HepG2 (cell line): ENCODE measurements around the gene PACS2. TPM values are rescaled to one million over a fixed set of nuclear protein-coding genes. Genes with fewer than 3 reads are reported as not detected.
A peak's percentile ranks its signal among the peaks of the same experiment; 100 is the strongest.

Experiments used
- ATAC-seq: fragments of 200-7000 bp; cut with Tn5 transposase; 3 replicates; pipeline ENCODE4 v1.9.1; 2020; ENCODE audit warnings: mild to moderate bottlenecking, moderate library complexity
- BruUV-seq: library from RNA; stranded (reverse); fragments of 400-500 nt; replicated peaks from 2 replicates; lab custom pipeline; 2021; lab: Mats Ljungman, UMichigan
- CTCF ChIA-PET: fragments of 300-600 bp; formaldehyde crosslinking; extraction: SDS; loops from one replicate; lab custom pipeline; 2021; ENCODE audit warnings: low total read pairs, inconsistent platforms, low intra/inter-chr PET ratio; lab: Yijun Ruan, JAX
- POLR2A ChIA-PET: fragments of 350-600 bp; sonication (Branson Sonifier 250); formaldehyde crosslinking; loops from one replicate; lab custom pipeline; 2020; ENCODE audit warnings: antibody characterized with exemption, inconsistent platforms; lab: Yijun Ruan, JAX
- DNase-seq: peaks from one replicate; pipeline ENCODE4 v3.0.0-alpha.2; 2015; ENCODE audit warnings: low spot score
- FAIRE-seq: peaks from 3 replicates; lab custom pipeline; 2011; peaks lifted over from hg19 to GRCh38; lab: Jason Lieb, UNC
- H2AFZ ChIP-seq: one replicate; pipeline ENCODE4 v1.6.1; 2011; ENCODE audit warnings: low read length, inconsistent platforms
- H3K27ac ChIP-seq: fragments of 300-600 bp; 3 replicates; pipeline ENCODE4 v1.8.0; 2011; ENCODE audit warnings: mixed run types, mild to moderate bottlenecking, mixed read lengths, low read length, inconsistent platforms; ENCODE audit not compliant: insufficient read depth; ENCODE audit errors: extremely low read length
- H3K27me3 ChIP-seq, 2 experiments: fragments of 200-600 bp in 1 of 2; 2 replicates in 1 of 2; 3 replicates in 1 of 2; pipeline versions ENCODE4 v1.6.0 to v1.8.0; 2011; ENCODE audit warnings: low read length in 2 of 2, mild to moderate bottlenecking in 2 of 2, moderate library complexity in 2 of 2, inconsistent platforms in 1 of 2; ENCODE audit not compliant: insufficient read depth in 2 of 2, control insufficient read depth in 1 of 2
- H3K36me3 ChIP-seq, 2 experiments: fragments of 200-600 bp in 1 of 2; replicated peaks in 1 of 2; 2 replicates in 1 of 2; 3 replicates in 1 of 2; pipeline versions ENCODE4 v1.5.1 to v1.8.0; 2011; ENCODE audit warnings: low read length in 2 of 2, inconsistent platforms in 1 of 2; ENCODE audit not compliant: insufficient read depth in 2 of 2, control insufficient read depth in 1 of 2
- H3K4me1 ChIP-seq: 2 replicates; pipeline ENCODE4 v1.5.1; 2012; ENCODE audit warnings: low read length, inconsistent platforms; ENCODE audit not compliant: insufficient read depth
- H3K4me2 ChIP-seq: 2 replicates; pipeline ENCODE4 v1.6.0; 2011; ENCODE audit warnings: low read depth, low read length, inconsistent platforms
- H3K4me3 ChIP-seq, 3 experiments: fragments of 200-600 bp in 1 of 3; sonication (generic), shearing (Covaris generic) in 1 of 3; replicated peaks in 1 of 3; 2 replicates each; pipeline ENCODE4 v1.5.1; 2011 to 2016; ENCODE audit warnings: low read length in 3 of 3, inconsistent platforms in 2 of 3, low read depth in 2 of 3, mild to moderate bottlenecking in 2 of 3, control low read depth in 1 of 3, mixed read lengths in 1 of 3; ENCODE audit not compliant: insufficient read depth in 1 of 3
- H3K79me2 ChIP-seq: one replicate; pipeline ENCODE4 v1.6.1; 2011; ENCODE audit warnings: low read length, inconsistent platforms; ENCODE audit not compliant: insufficient read depth
- H3K9ac ChIP-seq: 2 replicates; pipeline ENCODE4 v1.6.0; 2011; ENCODE audit warnings: mild to moderate bottlenecking, low read depth, low read length, inconsistent platforms; ENCODE audit not compliant: insufficient read depth
- H3K9me3 ChIP-seq: 2 replicates; pipeline ENCODE4 v1.5.1; 2012; ENCODE audit warnings: mild to moderate bottlenecking, low read length
- H4K20me1 ChIP-seq: 2 replicates; pipeline ENCODE4 v1.6.0; 2011; ENCODE audit warnings: inconsistent platforms, mild to moderate bottlenecking, low read length, moderate library complexity; ENCODE audit not compliant: insufficient read depth
- MAFF ChIP-seq: IDR thresholded peaks from 2 replicates; pipeline ENCODE4 v1.6.1; 2011; ENCODE audit warnings: low read depth, low read length, improper control_type of control experiment
- MAFK ChIP-seq, 2 experiments: IDR thresholded peaks in 1 of 2; conservative IDR thresholded peaks in 1 of 2; 2 replicates each; pipeline ENCODE4 v1.6.1; 2011; ENCODE audit warnings: improper control_type of control experiment in 2 of 2, low read length in 2 of 2
- MATR3 ChIP-seq: sonication (generic); formaldehyde crosslinking; IDR thresholded peaks from 2 replicates; pipeline ENCODE4 v1.4.0; 2020; ENCODE audit warnings: missing genetic modification reagents
- PCBP1 ChIP-seq: fragments of 200-400 bp; formaldehyde crosslinking; IDR thresholded peaks from 2 replicates; pipeline ENCODE4 v1.6.1; 2017; ENCODE audit warnings: mild to moderate bottlenecking, low read depth, low read length, borderline replicate concordance
- RARA ChIP-seq: IDR thresholded peaks from 2 replicates; pipeline ENCODE4 v1.6.1; 2016; ENCODE audit warnings: missing genetic modification reagents, missing compliant biosample characterization
- TBL1XR1 ChIP-seq: fragments of 150-350 bp; IDR thresholded peaks from 2 replicates; pipeline ENCODE4 v1.6.1; 2014; ENCODE audit warnings: borderline replicate concordance, low read length; ENCODE audit not compliant: partially characterized antibody
- ZNF143 ChIP-seq: sonication (generic); formaldehyde crosslinking; IDR thresholded peaks from 2 replicates; pipeline ENCODE4 v1.4.0; 2020; ENCODE audit warnings: missing genetic modification reagents
- WGBS: methylation state at CpG from one replicate; pipeline ENCODE4 v1.1.6; 2017; ENCODE audit warnings: low lambda C conversion rate; 5-methylcytosine and 5-hydroxymethylcytosine counted together
- in situ Hi-C: cut with HindIII; loops from 2 replicates; pipeline ENCODE4 v1.10.0; 2017; ENCODE audit warnings: low pct_unique_long_range_greater_than_20kb; ENCODE audit not compliant: extremely low pct_ligation_motif_present
- intact Hi-C: fragments of 100-400 bp; cut with micrococcal nuclease; formaldehyde crosslinking; loops from one replicate; pipeline ENCODE4 v1.10.0; 2022; ENCODE audit not compliant: unreplicated experiment
- polyA plus RNA-seq, 8 experiments: library from polyadenylated mRNA; depleted of rRNA in 3 of 8; stranded (reverse) in 7 of 8; unstranded in 1 of 8; fragments of >200 nt; fragmentation: Illumina TruSeq in 4 of 8; extraction: Trizol in 4 of 8; gene quantifications; 2 replicates each; pipeline versions ENCODE4 v1.2.1 to v1.2.3, GENCODE V29; 2011 to 2016; ENCODE audit warnings: low read depth in 4 of 8, missing spikeins in 1 of 8, mixed read lengths in 1 of 8; ENCODE audit not compliant: insufficient read depth in 1 of 8
- total RNA-seq, 5 experiments: library from RNA; depleted of rRNA; stranded (reverse); fragments of >200 nt; fragmentation: Illumina TruSeq; extraction: Trizol; gene quantifications; 2 replicates each; pipeline ENCODE4 v1.2.3, GENCODE V29; 2016; ENCODE audit warnings: low read depth in 1 of 5
- TF ChIP-seq, protein P1 (sequence below), 2 experiments: sonication (generic) in 1 of 2; formaldehyde crosslinking in 1 of 2; IDR thresholded peaks; 2 replicates each; pipeline versions ENCODE4 v1.4.0 to v1.6.1; 2018 to 2020; ENCODE audit warnings: missing genetic modification reagents in 2 of 2, borderline replicate concordance in 1 of 2, low read depth in 1 of 2, mild to moderate bottlenecking in 1 of 2, missing biosample characterization in 1 of 2
- TF ChIP-seq, protein P2 (sequence below): sonication (generic); formaldehyde crosslinking; IDR thresholded peaks from 2 replicates; pipeline ENCODE4 v1.5.0; 2020; ENCODE audit warnings: mild to moderate bottlenecking, missing genetic modification reagents

PACS2 gene
- total and polyA plus RNA-seq, 2 of the 13 experiments (the other 11 are each of a cell fraction or from before 2014, with no cell fraction given), result 23.6 to 27.6 TPM

DNA sequence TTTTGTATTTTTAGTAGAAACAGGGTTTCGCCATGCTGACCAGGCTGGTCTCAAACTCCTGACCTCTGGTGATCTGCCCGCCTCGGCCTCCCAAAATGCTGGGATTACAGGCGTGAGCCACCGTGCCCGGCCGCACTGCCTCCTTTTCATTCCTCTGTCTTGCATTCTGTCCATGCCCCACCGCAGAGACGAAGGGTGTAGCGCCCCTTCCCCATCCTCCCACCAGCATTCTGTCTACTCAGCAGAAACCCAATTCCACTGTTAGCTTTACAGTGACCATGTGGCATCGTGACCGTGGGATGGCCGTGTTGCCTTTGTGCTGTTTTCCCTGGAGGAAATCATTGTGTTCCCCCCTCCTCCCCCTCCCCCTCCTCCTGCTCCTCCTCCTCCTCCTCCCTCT is 94.0 kb downstream of the PACS2 start:
- Histone ChIP-seq H3K4me1 (peaks cover 28% of the 10 kb centered on the region), H2AFZ (no peak overlapping the region), H4K20me1 (no peaks in the 10 kb centered on the region; the same call in 1 of the 2 replicates), H3K79me2 (no peaks in the 10 kb centered on the region), H3K36me3 (no peaks in the 10 kb centered on the region), H3K27ac (no peak overlapping the region), H3K4me3 (no peak overlapping the region), H3K4me2 (no peak overlapping the region), H3K27me3 (peaks cover 2 to 43% of the 10 kb centered on the region in 2 experiments; a peak in 4 of 5 replicates), H3K9ac (no peak overlapping the region), H3K9me3 (no peaks in the 10 kb centered on the region)
- FAIRE-seq (no peak), DNase-seq (no peak), ATAC-seq (no peak)
- WGBS, result 61% methylated on average over 13 of the region's 13 CpGs
- POLR2A ChIA-PET, result interaction anchor here (1.5 kb wide), 1 partner anchor 10 kb away, joined by 12 read pairs; the partner anchor contains the start of gene TEX22
- CTCF ChIA-PET, result no interaction called here
- TF ChIP-seq MATR3 (CRISPR knock-in tag) (no peak), MAFK (conservative IDR thresholded peaks at IDR 0.05 in 1 of 2, IDR thresholded peaks at IDR 0.05 in 1 of 2; ENCODE audit: low read length in 2 of 2) (peak; percentile 93 to 95), MAFF (peak; percentile 93)
- TF ChIP-seq, protein P1, sequence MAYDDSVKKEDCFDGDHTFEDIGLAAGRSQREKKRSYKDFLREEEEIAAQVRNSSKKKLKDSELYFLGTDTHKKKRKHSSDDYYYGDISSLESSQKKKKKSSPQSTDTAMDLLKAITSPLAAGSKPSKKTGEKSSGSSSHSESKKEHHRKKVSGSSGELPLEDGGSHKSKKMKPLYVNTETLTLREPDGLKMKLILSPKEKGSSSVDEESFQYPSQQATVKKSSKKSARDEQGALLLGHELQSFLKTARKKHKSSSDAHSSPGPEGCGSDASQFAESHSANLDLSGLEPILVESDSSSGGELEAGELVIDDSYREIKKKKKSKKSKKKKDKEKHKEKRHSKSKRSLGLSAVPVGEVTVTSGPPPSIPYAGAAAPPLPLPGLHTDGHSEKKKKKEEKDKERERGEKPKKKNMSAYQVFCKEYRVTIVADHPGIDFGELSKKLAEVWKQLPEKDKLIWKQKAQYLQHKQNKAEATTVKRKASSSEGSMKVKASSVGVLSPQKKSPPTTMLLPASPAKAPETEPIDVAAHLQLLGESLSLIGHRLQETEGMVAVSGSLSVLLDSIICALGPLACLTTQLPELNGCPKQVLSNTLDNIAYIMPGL (CRISPR knock-in tag; IDR thresholded peaks at IDR 0.05; ENCODE audit: borderline replicate concordance in 1 of 2, low read depth in 1 of 2), result no peak
- in situ Hi-C loops, result no loop called here
- intact Hi-C loops, result no loop called here
- BruUV-seq, result no TSS peak

DNA sequence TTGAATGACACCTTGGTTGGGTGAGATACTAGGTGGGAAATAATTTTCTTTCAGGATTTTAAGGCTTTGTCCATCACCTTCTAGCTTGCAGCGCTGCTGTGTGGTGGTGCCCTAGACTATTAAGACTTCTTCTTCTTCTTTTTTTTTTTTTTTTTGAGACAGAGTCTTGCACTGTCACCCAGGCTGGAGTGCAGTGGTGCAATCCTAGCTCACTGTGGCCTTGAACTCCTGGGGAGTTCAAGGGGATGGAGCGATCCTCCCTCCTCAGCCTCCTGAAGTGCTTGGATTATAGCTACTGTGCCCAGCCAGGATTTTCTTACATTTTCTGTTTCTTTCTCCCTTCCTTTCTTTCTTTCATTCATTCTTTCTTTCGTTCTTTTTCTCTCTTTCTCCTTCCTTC is 94.8 kb downstream of the PACS2 start:
- ChIA-PET CTCF (no interaction called here), POLR2A (interaction anchor here (0.7 to 1.5 kb wide), 2 partner anchors 10 to 15 kb away, joined by 3 to 12 read pairs; partner anchors contain the start of gene TEX22)
- H3K4me2 ChIP-seq, result no peak overlapping the region
- H2AFZ ChIP-seq, result no peak overlapping the region
- H3K4me3 ChIP-seq, result no peak overlapping the region
- no peak overlapping the region for H3K9ac ChIP-seq
- H3K36me3 ChIP-seq, result no peaks in the 10 kb centered on the region
- FAIRE-seq (no peak), ATAC-seq (no peak), DNase-seq (no peak)
- no peaks in the 10 kb centered on the region for H3K79me2 ChIP-seq
- intact Hi-C loops (no loop called here), in situ Hi-C loops (no loop called here)
- no peaks in the 10 kb centered on the region; the same call in 1 of the 2 replicates for H4K20me1 ChIP-seq
- H3K9me3 ChIP-seq, result no peaks in the 10 kb centered on the region
- no peak overlapping the region for H3K27ac ChIP-seq
- BruUV-seq, result no TSS peak
- peaks cover 2 to 49% of the 10 kb centered on the region in 2 experiments; a peak in 4 of 5 replicates for H3K27me3 ChIP-seq
- TF ChIP-seq PCBP1 (no peak), ZNF143 (CRISPR knock-in tag) (no peak), TBL1XR1 (no peak), RARA (CRISPR knock-in tag) (peak; percentile 60)
- TF ChIP-seq, protein P2, sequence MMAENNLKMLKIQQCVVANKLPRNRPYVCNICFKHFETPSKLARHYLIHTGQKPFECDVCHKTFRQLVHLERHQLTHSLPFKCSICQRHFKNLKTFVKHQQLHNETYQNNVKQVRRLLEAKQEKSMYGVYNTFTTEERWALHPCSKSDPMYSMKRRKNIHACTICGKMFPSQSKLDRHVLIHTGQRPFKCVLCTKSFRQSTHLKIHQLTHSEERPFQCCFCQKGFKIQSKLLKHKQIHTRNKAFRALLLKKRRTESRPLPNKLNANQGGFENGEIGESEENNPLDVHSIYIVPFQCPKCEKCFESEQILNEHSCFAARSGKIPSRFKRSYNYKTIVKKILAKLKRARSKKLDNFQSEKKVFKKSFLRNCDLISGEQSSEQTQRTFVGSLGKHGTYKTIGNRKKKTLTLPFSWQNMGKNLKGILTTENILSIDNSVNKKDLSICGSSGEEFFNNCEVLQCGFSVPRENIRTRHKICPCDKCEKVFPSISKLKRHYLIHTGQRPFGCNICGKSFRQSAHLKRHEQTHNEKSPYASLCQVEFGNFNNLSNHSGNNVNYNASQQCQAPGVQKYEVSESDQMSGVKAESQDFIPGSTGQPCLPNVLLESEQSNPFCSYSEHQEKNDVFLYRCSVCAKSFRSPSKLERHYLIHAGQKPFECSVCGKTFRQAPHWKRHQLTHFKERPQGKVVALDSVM (CRISPR knock-in tag), result peak; percentile 46; the same call in 1 of the 2 replicates
- H3K4me1 ChIP-seq, result peaks cover 34% of the 10 kb centered on the region
- 36% methylated on average over 3 of the region's 3 CpGs for WGBS
